H9 (cell line): Measurements from ENCODE around the gene DSCAM. TPM values are rescaled to one million over a fixed set of nuclear protein-coding genes. Genes with fewer than 3 reads are reported as not detected.

ENCODE experiments used
- DNase-seq: peaks from one replicate; pipeline ENCODE4 v3.0.0-alpha.2; 2017
- H2AFZ ChIP-seq: one replicate; pipeline ENCODE4 v1.6.1; 2013; ENCODE audit warnings: mild to moderate bottlenecking, low read length, control low read depth, moderate library complexity
- H2AK5ac ChIP-seq: 2 replicates; pipeline ENCODE4 v1.6.1; 2013; ENCODE audit warnings: low read length, control low read depth, mixed read lengths; ENCODE audit not compliant: insufficient read length
- H2BK120ac ChIP-seq: one replicate; pipeline ENCODE4 v1.6.1; 2013; ENCODE audit warnings: low read depth, mild to moderate bottlenecking, low read length, control low read depth, inconsistent platforms; ENCODE audit not compliant: poor library complexity, severe bottlenecking
- H2BK12ac ChIP-seq: 2 replicates; pipeline ENCODE4 v1.6.1; 2013; ENCODE audit warnings: low read length, control low read depth, mixed read lengths, low read depth; ENCODE audit not compliant: insufficient read length
- H2BK15ac ChIP-seq: 2 replicates; pipeline ENCODE4 v1.6.1; 2013; ENCODE audit warnings: low read depth, low read length, control low read depth
- H2BK20ac ChIP-seq: one replicate; pipeline ENCODE4 v1.6.1; 2013; ENCODE audit warnings: low read depth, mild to moderate bottlenecking, low read length, control low read depth, inconsistent platforms; ENCODE audit not compliant: poor library complexity, severe bottlenecking
- H2BK5ac ChIP-seq: 2 replicates; pipeline ENCODE4 v1.6.1; 2013; ENCODE audit warnings: low read length, control low read depth, mixed read lengths; ENCODE audit not compliant: insufficient read length
- H3K14ac ChIP-seq: 2 replicates; pipeline ENCODE4 v1.6.1; 2013; ENCODE audit warnings: low read length, control low read depth; ENCODE audit not compliant: insufficient read depth
- H3K18ac ChIP-seq: 2 replicates; pipeline ENCODE4 v1.6.1; 2013; ENCODE audit warnings: low read depth, mild to moderate bottlenecking, mixed read lengths, low read length, control low read depth; ENCODE audit not compliant: insufficient read length
- H3K23ac ChIP-seq: 2 replicates; pipeline ENCODE4 v1.6.1; 2013; ENCODE audit warnings: low read length, control low read depth, mixed read lengths, low read depth; ENCODE audit not compliant: insufficient read length
- H3K23me2 ChIP-seq: 2 replicates; pipeline ENCODE4 v1.6.1; 2013; ENCODE audit warnings: low read depth, mild to moderate bottlenecking, mixed read lengths, low read length, control low read depth; ENCODE audit not compliant: insufficient read length, poor library complexity, severe bottlenecking
- H3K27ac ChIP-seq: 2 replicates; pipeline ENCODE4 v1.5.1; 2013; ENCODE audit warnings: low read length, control low read depth, mixed read lengths, low read depth; ENCODE audit not compliant: insufficient read length
- H3K27me3 ChIP-seq: 2 replicates; pipeline ENCODE4 v1.6.1; 2013; ENCODE audit warnings: low read length, control low read depth, inconsistent platforms; ENCODE audit not compliant: insufficient read depth
- H3K4ac ChIP-seq: 2 replicates; pipeline ENCODE4 v1.6.1; 2013; ENCODE audit warnings: low read depth, mild to moderate bottlenecking, control low read depth, inconsistent platforms, low read length, moderate library complexity
- H3K4me1 ChIP-seq: 2 replicates; pipeline ENCODE4 v1.6.1; 2013; ENCODE audit warnings: low read length, control low read depth, inconsistent platforms; ENCODE audit not compliant: insufficient read depth
- H3K4me2 ChIP-seq: 2 replicates; pipeline ENCODE4 v1.6.1; 2013; ENCODE audit warnings: low read length, control low read depth, mixed read lengths; ENCODE audit not compliant: insufficient read length, insufficient read depth
- H3K56ac ChIP-seq: 2 replicates; pipeline ENCODE4 v1.6.1; 2013; ENCODE audit warnings: low read depth, mild to moderate bottlenecking, mixed read lengths, low read length, control low read depth; ENCODE audit not compliant: insufficient read length
- H3K79me1 ChIP-seq: 2 replicates; pipeline ENCODE4 v1.6.1; 2013; ENCODE audit warnings: low read depth, mild to moderate bottlenecking, moderate library complexity, low read length, control low read depth, inconsistent platforms; ENCODE audit not compliant: insufficient read depth, poor library complexity, severe bottlenecking
- H3K79me2 ChIP-seq: 2 replicates; pipeline ENCODE4 v1.6.1; 2013; ENCODE audit warnings: low read length, control low read depth, inconsistent platforms; ENCODE audit not compliant: insufficient read depth
- H3K9ac ChIP-seq: 2 replicates; pipeline ENCODE4 v1.6.1; 2013; ENCODE audit warnings: low read length, control low read depth, mixed read lengths; ENCODE audit not compliant: insufficient read length; ENCODE audit errors: extremely low read depth
- H3K9me3 ChIP-seq: one replicate; pipeline ENCODE4 v1.6.1; 2013; ENCODE audit warnings: low read depth, low read length, inconsistent platforms; ENCODE audit not compliant: control insufficient read depth
- H3T11ph ChIP-seq: one replicate; pipeline ENCODE4 v1.6.1; 2013; ENCODE audit warnings: mild to moderate bottlenecking, low read length, control low read depth, inconsistent platforms
- H4K20me1 ChIP-seq: one replicate; pipeline ENCODE4 v1.6.1; 2013; ENCODE audit not compliant: control insufficient read depth, insufficient read length, insufficient read depth
- H4K5ac ChIP-seq: 2 replicates; pipeline ENCODE4 v1.6.1; 2013; ENCODE audit warnings: low read depth, mild to moderate bottlenecking, mixed read lengths, low read length, control low read depth; ENCODE audit not compliant: insufficient read length
- H4K8ac ChIP-seq: replicated peaks from 2 replicates; pipeline ENCODE4 v1.6.1; 2013; ENCODE audit warnings: low read length, control low read depth, mixed read lengths, low read depth; ENCODE audit not compliant: insufficient read length
- H4K91ac ChIP-seq: 2 replicates; pipeline ENCODE4 v1.6.1; 2013; ENCODE audit warnings: low read depth, mild to moderate bottlenecking, moderate library complexity, mixed read lengths, low read length, control low read depth; ENCODE audit not compliant: insufficient read length
- H3K27ac Mint-ChIP-seq, 3 experiments: 2 replicates in 2 of 3; 3 replicates in 1 of 3; pipeline ENCODE4 v1.8.0; 2020 to 2021; ENCODE audit warnings: mixed read lengths in 3 of 3, mild to moderate bottlenecking in 1 of 3, moderate library complexity in 1 of 3
- H3K27me3 Mint-ChIP-seq: 2 replicates; pipeline ENCODE4 v1.8.0; 2021; ENCODE audit warnings: low read depth, mild to moderate bottlenecking, moderate library complexity, mixed read lengths
- H3K36me3 Mint-ChIP-seq, 3 experiments: 2 replicates in 2 of 3; 3 replicates in 1 of 3; pipeline ENCODE4 v1.8.0; 2020 to 2021; ENCODE audit warnings: low read depth in 3 of 3, mixed read lengths in 3 of 3; ENCODE audit not compliant: insufficient read depth in 1 of 3
- H3K4me1 Mint-ChIP-seq, 2 experiments: 2 replicates each; pipeline ENCODE4 v1.8.0; 2020; ENCODE audit warnings: mixed read lengths in 2 of 2
- H3K4me3 Mint-ChIP-seq, 2 experiments: 2 replicates in 1 of 2; 3 replicates in 1 of 2; pipeline ENCODE4 v1.8.0; 2020 to 2021; ENCODE audit warnings: mild to moderate bottlenecking in 2 of 2, mixed read lengths in 2 of 2, moderate library complexity in 1 of 2
- H3K9me3 Mint-ChIP-seq, 2 experiments: 2 replicates in 1 of 2; 3 replicates in 1 of 2; pipeline ENCODE4 v1.8.0; 2020; ENCODE audit warnings: mild to moderate bottlenecking in 2 of 2, mixed read lengths in 2 of 2, moderate library complexity in 1 of 2
- CTCF ChIP-seq: fragments of 200-600 bp; sonication (generic); conservative IDR thresholded peaks from 3 replicates; pipeline ENCODE4 v1.8.0; 2021; ENCODE audit warnings: antibody characterized with exemption, mild to moderate bottlenecking
- WGBS: extraction: QIAGEN DNeasy Blood & Tissue Kit; methylation state at CpG from one replicate; pipeline ENCODE4 v1.1.7; 2013; ENCODE audit warnings: missing lambda C conversion rate, low lambda C conversion rate, mixed read lengths; ENCODE audit not compliant: insufficient read length; ENCODE audit errors: extremely low coverage; 5-methylcytosine and 5-hydroxymethylcytosine counted together
- total RNA-seq: library from RNA; stranded (reverse); gene quantifications from 2 replicates; pipeline ENCODE4 v1.2.1, GENCODE V29; 2021

Gene DSCAM
- total RNA-seq, 1 experiment from 2014 or later: 0.17 TPM

- Histone ChIP-seq H4K91ac (no peak overlapping the region), H2BK20ac (no peak overlapping the region), H3K4me1 (no peaks in the 10 kb centered on the region), H4K8ac (no peak overlapping the region), H3T11ph (no peak overlapping the region), H3K14ac (no peak overlapping the region), H3K56ac (no peak overlapping the region), H3K27me3 (no peaks in the 10 kb centered on the region), H2AK5ac (no peak overlapping the region), H3K27ac (no peak overlapping the region), H4K5ac (no peak overlapping the region), H3K79me2 (no peaks in the 10 kb centered on the region), H3K18ac (no peak overlapping the region), H2BK12ac (no peak overlapping the region), H3K9ac (no peak overlapping the region), H2AFZ (no peak overlapping the region), H3K23me2 (no peaks in the 10 kb centered on the region), H4K20me1 (no peaks in the 10 kb centered on the region), H2BK5ac (no peak overlapping the region), H3K23ac (no peak overlapping the region), H3K9me3 (no peaks in the 10 kb centered on the region), H3K4ac (no peak overlapping the region), H3K79me1 (no peaks in the 10 kb centered on the region), H3K4me2 (no peak overlapping the region), H2BK120ac (no peak overlapping the region), H2BK15ac (no peak overlapping the region)
- Mint-ChIP-seq H3K9me3 (no peaks in the 10 kb centered on the region; a peak in 1 of 5 replicates), H3K36me3 (no peaks in the 10 kb centered on the region; a peak in 1 of 7 replicates), H3K27ac (no peak overlapping the region), H3K4me1 (no peaks in the 10 kb centered on the region), H3K4me3 (no peak overlapping the region), H3K27me3 (peaks cover 4% of the 10 kb centered on the region)
- WGBS: no CpG with 5 or more reads among the region's 2 CpGs
- no peak for TF ChIP-seq CTCF
- DNase-seq: no peak
Observed at GRCh38 chr21:40463176-40463575, 383.8 kb downstream of the DSCAM start.
